NCI-H2227 treated with DMSO at 0.1 percent for 48 hours (cell line): ENCODE measurements around the gene ATF7IP2.
"Not testable (repeated sequence)": the region's sequence is repeated elsewhere in the genome, so short reads cannot be mapped to it uniquely, and the experiment has no call there.

Experiments used
- DNase-seq: peaks from one replicate; lab custom pipeline; 2025; lab: John Stamatoyannopoulos, UW

The ATF7IP2 gene

DNA sequence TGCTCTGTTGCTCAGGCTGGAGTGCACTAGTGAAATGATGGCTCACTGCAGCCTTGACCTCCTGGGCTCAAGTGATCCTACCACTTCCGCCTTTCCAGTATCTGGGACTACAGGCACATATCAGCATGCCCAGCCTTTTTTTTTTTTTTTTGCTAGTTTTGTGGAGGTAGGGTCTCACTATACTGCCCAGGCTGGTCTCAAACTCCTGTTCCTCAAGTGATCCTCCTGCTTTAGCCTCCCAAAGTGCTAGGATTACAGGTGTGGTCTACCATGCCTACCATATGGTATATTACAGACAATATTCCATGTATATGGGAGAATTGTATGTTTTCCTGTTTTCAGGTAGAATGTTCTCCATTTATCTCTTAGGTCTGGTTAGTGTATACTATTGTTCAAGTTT lies 12.3 kb upstream of the ATF7IP2 start:
- DNase-seq: no peak

- DNase-seq: no peak
Measured at GRCh38 chr16:10376229-10376628, 9.6 kb upstream of the ATF7IP2 start.

- DNase-seq: no peak
Measured at GRCh38 chr16:10383626-10384025, 2.2 kb upstream of the ATF7IP2 start.

GRCh38 chr16:10386517-10387100 lies 748 bp downstream of the ATF7IP2 start:
- no peak for DNase-seq

DNA sequence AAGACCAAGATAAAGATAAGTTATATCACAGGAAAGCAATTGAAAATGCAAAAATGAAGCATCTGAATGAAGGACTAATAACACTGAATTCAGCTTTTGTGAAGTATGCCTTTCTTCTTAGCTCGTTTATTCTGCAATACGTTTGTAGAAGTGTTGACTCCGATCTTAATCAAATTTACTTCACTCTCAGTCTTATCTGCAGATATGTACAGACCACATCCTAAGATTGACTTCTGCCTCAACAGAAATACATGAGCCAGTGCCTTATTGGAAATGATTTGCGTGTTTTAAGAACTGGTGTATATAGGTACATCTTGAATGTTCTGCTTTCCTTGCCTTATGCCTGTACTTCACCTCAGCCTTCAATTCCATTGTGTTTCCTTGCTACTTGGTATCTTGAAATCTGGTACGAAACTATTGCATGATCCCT lies 1.3 kb downstream of the ATF7IP2 start:
- no peak for DNase-seq

- no peak for DNase-seq
Measured at GRCh38 chr16:10388988-10389387, 3.1 kb downstream of the ATF7IP2 start.

DNA sequence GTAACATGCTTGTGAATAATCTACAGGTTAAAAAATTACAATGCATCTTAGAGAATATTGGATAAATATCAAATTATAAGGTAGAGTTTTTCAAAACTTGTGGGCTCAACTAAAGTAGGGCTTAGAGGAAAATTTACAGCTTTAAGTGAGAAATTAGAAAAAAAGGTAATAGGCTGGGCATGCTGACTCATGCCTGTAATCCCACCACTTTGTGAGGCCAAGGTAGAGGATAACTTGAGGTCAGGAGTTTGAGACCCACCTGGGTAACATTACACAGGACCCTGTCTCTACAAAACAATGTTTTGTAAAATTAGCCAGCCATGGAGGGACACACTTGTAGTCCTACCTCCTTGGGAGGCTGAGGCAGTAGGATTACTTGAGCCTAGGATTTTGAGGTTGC lies 4.5 kb downstream of the ATF7IP2 start:
- no peak for DNase-seq

- no peak for DNase-seq
Measured at GRCh38 chr16:10390867-10391266, 5.0 kb downstream of the ATF7IP2 start.

DNA sequence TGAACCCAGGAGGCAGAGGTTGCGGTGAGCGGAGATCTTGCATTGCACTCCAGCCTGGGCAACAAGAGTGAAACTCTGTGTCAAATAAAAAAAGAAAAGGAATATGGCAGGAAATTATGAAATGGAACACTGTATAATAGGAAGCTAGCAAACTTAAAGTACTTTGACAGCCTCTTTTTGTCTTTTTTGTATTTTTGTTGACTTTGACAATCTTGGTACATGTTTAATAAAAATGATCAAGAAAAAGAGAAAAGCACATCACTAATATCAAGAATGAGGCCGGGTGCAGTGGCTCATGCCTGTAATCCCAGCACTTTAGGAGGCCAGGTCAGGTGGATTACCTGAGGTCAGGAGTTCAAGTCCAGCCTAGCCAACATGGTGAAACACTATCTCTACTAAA lies 5.5 kb downstream of the ATF7IP2 start:
- DNase-seq: no peak

GRCh38 chr16:10402975-10403374 lies 17.1 kb downstream of the ATF7IP2 start:
- no peak for DNase-seq

- DNase-seq: no peak
Measured at GRCh38 chr16:10405386-10405939, 19.6 kb downstream of the ATF7IP2 start.

- DNase-seq: no peak
Measured at GRCh38 chr16:10408824-10409381, 23.0 kb downstream of the ATF7IP2 start.

GRCh38 chr16:10409713-10410112 lies 23.9 kb downstream of the ATF7IP2 start:
- DNase-seq: not testable (repeated sequence)

GRCh38 chr16:10410469-10410868 lies 24.6 kb downstream of the ATF7IP2 start:
- DNase-seq: no peak

DNA sequence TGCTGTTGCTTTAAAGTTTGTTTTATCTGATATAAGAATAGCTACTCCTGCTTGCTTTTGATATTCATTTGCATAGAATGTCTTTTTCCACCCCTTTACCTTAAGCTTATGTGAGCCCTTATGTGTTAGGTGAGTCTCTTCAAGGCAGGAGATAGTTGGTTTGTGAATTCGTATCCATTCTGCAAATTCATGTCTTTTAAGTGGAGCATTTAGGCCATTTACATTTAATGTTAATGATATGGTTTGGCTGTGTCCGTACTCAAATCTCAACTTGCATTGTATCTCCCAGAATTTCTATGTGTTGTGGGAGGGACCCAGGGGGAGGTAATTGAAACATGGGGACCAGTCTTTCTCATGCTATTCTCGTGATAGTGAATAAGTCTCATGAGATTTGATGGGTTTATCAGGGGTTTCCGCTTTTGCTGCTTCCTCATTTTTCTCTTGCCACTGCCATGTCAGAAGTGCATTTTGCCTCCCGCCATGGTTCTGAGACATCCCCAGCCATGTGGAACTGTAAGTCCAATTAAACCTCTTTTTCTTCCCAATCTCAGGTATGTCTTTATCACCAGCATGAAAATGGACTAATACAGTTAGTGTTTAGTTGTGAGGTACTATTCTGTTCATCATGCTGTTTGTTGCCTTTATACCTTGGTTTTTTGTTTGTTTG lies 27.2 kb downstream of the ATF7IP2 start:
- DNase-seq: no peak

- not testable (repeated sequence) for DNase-seq
Measured at GRCh38 chr16:10418204-10418603, 32.3 kb downstream of the ATF7IP2 start.

DNA sequence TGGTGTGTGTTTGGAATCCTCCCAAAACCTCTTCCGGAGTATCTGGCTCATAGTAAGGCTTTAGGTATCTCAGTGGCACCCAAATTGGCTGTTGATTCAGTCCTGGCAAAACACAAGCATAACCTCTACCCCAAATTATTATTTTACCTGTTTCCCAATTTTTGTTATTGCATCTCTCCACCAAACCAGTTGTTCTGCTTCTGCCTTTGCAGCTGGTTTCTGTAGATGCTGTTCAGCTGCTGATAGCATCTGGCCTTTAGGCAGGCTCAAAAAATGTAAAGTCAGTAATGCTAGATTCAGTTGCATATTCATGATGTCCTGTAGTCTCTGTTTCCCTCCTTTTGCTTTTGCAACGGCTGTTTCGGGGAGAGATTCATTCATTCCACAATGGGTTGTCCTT lies 33.8 kb downstream of the ATF7IP2 start:
- no peak for DNase-seq

GRCh38 chr16:10421596-10421995 lies 35.7 kb downstream of the ATF7IP2 start:
- no peak for DNase-seq

DNA sequence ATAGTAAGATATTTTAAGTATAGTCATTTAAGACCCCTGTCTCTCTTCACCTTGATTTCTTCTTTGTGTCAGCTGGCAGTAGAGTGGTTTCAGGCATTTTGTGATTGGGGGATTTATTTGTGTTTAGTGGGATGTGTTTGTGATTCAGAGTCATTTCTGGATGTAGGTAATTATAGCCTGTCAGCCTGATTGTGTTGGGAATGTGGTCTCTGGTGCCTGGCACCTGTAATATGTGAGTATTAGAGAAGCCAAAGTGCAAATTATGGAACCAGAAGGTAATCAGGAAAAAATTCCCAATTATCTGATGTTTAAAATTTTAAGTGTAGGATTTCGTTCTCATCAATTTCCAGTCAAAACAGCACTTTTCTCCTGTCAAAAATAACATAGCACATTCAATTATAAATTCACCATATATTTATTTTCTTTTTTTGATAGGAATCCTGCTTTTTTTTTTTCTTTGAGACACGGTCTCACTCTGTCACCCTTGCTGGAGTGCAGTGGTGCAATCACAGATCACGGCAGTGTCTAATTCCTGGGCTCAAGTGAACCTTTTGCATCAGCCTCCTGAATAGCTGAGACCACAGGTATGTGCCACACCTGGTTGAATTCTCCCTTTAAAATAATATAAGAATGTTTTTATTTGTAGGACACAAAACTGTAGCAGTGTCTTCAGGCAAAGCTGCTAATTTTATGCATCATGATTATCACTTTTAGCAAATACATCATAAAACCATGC lies 42.7 kb downstream of the ATF7IP2 start:
- peak; percentile 76 for DNase-seq

DNA sequence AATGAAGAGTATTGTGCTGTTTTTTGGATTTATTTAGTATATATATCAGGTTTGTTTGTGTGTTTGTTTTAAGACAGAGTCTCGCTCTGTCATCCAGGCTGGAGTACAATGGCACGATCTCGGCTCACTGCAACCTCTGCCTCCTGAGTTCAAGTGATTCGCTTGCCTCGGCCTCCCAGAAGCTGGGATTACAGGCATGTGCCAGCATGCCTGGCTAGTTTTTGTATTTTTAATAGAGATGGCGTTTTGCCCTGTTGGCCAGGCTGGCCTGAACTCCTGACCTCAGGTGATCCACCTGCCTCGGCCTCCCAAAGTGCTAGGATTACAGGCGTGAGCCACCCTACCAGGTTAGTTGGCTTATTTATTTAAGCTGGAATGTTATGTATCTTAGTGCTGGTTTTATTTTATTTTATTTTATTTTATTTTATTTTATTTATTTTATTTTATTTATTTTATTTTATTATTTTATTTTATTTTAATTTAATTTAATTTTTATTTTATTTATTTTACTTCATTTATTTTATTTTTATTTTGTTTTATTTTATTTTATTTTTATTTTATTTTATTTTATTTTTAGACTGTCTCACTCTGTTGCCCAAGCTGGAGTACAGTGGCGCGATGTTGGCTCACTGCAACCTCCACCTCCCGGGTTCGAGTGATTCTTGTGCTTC lies 43.6 kb downstream of the ATF7IP2 start:
- DNase-seq: not testable (repeated sequence)

DNA sequence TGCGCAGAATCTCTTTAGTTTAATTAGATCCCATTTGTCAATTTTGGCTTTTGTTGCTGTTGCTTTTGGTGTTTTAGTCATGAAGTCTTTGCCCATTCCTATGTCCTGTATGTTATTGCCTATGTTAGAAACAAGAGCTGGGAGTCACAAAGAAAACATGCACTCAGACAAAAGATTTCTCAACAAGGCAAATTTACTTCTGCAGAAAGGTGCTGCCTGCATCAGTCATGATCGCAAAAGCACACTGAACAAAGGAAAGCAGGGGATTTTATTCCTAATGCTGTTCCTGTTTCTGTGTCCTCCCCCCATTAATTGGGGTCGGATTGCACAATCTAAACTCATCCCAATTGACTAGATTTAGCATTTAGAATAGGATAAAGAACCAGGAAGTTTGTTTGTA lies 55.9 kb downstream of the ATF7IP2 start:
- DNase-seq: no peak

DNA sequence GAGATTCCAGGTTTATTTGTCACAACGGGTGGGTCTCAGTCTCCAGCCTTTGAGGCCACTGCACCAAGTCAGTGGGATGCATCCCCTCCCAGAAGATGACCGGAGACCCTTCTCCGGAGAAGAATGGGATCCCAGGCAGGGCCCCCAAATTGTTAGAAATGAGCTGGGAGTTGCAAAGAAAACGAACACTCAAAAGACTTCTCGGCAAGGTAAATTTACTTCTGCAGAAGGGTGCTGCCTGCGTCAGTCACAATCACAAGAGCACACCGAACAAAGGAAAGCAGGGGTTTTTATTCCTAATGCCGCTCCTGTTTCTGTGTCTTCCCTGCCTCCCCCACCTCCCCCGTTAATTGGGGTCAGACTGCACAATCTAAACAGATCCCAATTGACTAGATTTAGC lies 61.4 kb downstream of the ATF7IP2 start:
- no peak for DNase-seq
